K562 (cell line): ENCODE data around the gene NUDT22. TPM values are rescaled to one million over a fixed set of nuclear protein-coding genes. Genes with fewer than 3 reads are reported as not detected.

Experiments used
- ARID1B ChIP-seq: fragments of 450-650 bp; IDR thresholded peaks from 2 replicates; pipeline ENCODE4 v1.6.1; 2016; ENCODE audit warnings: antibody characterized with exemption, mild to moderate bottlenecking, inconsistent platforms
- ELF1 ChIP-seq: fragments of 200-800 bp; sonication (Bioruptor generic); IDR thresholded peaks from 2 replicates; pipeline ENCODE4 v1.6.1; 2016; ENCODE audit warnings: missing genetic modification characterization, missing compliant biosample characterization
- ETV6 ChIP-seq, 3 experiments: fragments of 150-350 bp in 1 of 3; sonication (generic) in 1 of 3; formaldehyde crosslinking in 1 of 3; IDR thresholded peaks; 2 replicates each; pipeline versions ENCODE4 v1.6.1 to v1.8.0; 2014 to 2022; ENCODE audit warnings: borderline replicate concordance in 2 of 3, low read depth in 2 of 3, antibody characterized with exemption in 1 of 3, low read length in 1 of 3, mild to moderate bottlenecking in 1 of 3, missing genetic modification reagents in 1 of 3
- KAT7 ChIP-seq: sonication (generic); formaldehyde crosslinking; IDR thresholded peaks from 2 replicates; pipeline ENCODE4 v1.8.0; 2022; ENCODE audit warnings: missing genetic modification reagents, mild to moderate bottlenecking, borderline replicate concordance
- KLF13 ChIP-seq: fragments of 450-650 bp; IDR thresholded peaks from 2 replicates; pipeline ENCODE4 v1.6.1; 2016; ENCODE audit warnings: missing genetic modification characterization, low read depth, mild to moderate bottlenecking, missing compliant biosample characterization, moderate library complexity, borderline replicate concordance
- L3MBTL2 ChIP-seq: fragments of 450-650 bp; IDR thresholded peaks from 2 replicates; pipeline ENCODE4 v1.6.1; 2016; ENCODE audit warnings: mild to moderate bottlenecking, moderate library complexity
- MAX ChIP-seq: sonication (generic); formaldehyde crosslinking; IDR thresholded peaks from 2 replicates; pipeline ENCODE4 v1.9.0; 2022; ENCODE audit warnings: mild to moderate bottlenecking, missing genetic modification reagents
- MED1 ChIP-seq: sonication (generic); formaldehyde crosslinking; IDR thresholded peaks from 2 replicates; pipeline ENCODE4 v1.8.1; 2023; ENCODE audit warnings: missing genetic modification reagents, borderline replicate concordance
- NEUROD1 ChIP-seq: fragments of 150-350 bp; IDR thresholded peaks from 2 replicates; pipeline ENCODE4 v1.6.1; 2014; ENCODE audit warnings: borderline replicate concordance, low read length, low read depth; ENCODE audit not compliant: partially characterized antibody
- SMARCA5 ChIP-seq: fragments of 450-650 bp; IDR thresholded peaks from 2 replicates; pipeline ENCODE4 v1.6.1; 2016
- SMARCB1 ChIP-seq: IDR thresholded peaks from 2 replicates; pipeline ENCODE4 v1.6.1; 2011; ENCODE audit warnings: improper control_type of control experiment, low read depth; ENCODE audit not compliant: insufficient read length
- SPI1 ChIP-seq: IDR thresholded peaks from 2 replicates; pipeline ENCODE4 v1.6.1; 2011; ENCODE audit warnings: low read depth, low read length, control low read depth, borderline replicate concordance
- TCF7L2 ChIP-seq: fragments of 150-350 bp; IDR thresholded peaks from 2 replicates; pipeline ENCODE4 v1.6.1; 2016; ENCODE audit warnings: low read depth, mild to moderate bottlenecking, low read length, moderate library complexity
- ZSCAN32 ChIP-seq: fragments of 450-650 bp; formaldehyde crosslinking; IDR thresholded peaks from 2 replicates; pipeline ENCODE4 v1.4.0; 2020; ENCODE audit warnings: mild to moderate bottlenecking, moderate library complexity
- polyA plus RNA-seq, 8 experiments: library from polyadenylated mRNA; depleted of rRNA in 4 of 8; stranded (reverse) in 5 of 8; unstranded in 3 of 8; fragments of >200 nt; fragmentation: Nextera tagmentation in 2 of 8; fragmentation: Illumina TruSeq in 1 of 8; extraction: Ambion mirVana in 2 of 8; extraction: Trizol in 1 of 8; gene quantifications; 2 replicates each; pipeline versions ENCODE4 v1.2.1 to v1.2.3, GENCODE V29; 2011 to 2014; ENCODE audit warnings: inconsistent platforms in 1 of 8, missing spikeins in 1 of 8
- total RNA-seq, 7 experiments: library from RNA; depleted of rRNA in 6 of 7; stranded (reverse); fragments of >200 nt in 6 of 7; fragmentation: Illumina TruSeq in 2 of 7; extraction: Trizol in 2 of 7; gene quantifications; 2 replicates each; pipeline versions ENCODE4 v1.2.1 to v1.2.3, GENCODE V29; 2011 to 2021; ENCODE audit warnings: low replicate concordance in 1 of 7
- TF ChIP-seq, protein P1 (sequence below), 2 experiments: fragments of 450-650 bp in 1 of 2; IDR thresholded peaks; 2 replicates each; pipeline ENCODE4 v1.6.1; 2011 to 2017; ENCODE audit warnings: low read depth in 2 of 2, antibody characterized with exemption in 1 of 2, borderline replicate concordance in 1 of 2, low read length in 1 of 2, mild to moderate bottlenecking in 1 of 2, mixed read lengths in 1 of 2; ENCODE audit not compliant: control insufficient read depth in 1 of 2
- TF ChIP-seq, protein P2 (sequence below): sonication (generic); formaldehyde crosslinking; IDR thresholded peaks from 2 replicates; pipeline ENCODE4 v1.8.0; 2022; ENCODE audit warnings: mild to moderate bottlenecking, missing genetic modification reagents, borderline replicate concordance
- TF ChIP-seq, protein P3 (sequence below): fragments of 450-650 bp; IDR thresholded peaks from one replicate; pipeline ENCODE4 v1.6.1; 2018; ENCODE audit warnings: mild to moderate bottlenecking, moderate library complexity; ENCODE audit not compliant: partially characterized antibody

The NUDT22 gene
- total and polyA plus RNA-seq, 9 of the 15 experiments (the other 6 are each of a cell fraction or from before 2014, with no cell fraction given), result 6.3 to 92.6 (median 37.4) TPM

DNA sequence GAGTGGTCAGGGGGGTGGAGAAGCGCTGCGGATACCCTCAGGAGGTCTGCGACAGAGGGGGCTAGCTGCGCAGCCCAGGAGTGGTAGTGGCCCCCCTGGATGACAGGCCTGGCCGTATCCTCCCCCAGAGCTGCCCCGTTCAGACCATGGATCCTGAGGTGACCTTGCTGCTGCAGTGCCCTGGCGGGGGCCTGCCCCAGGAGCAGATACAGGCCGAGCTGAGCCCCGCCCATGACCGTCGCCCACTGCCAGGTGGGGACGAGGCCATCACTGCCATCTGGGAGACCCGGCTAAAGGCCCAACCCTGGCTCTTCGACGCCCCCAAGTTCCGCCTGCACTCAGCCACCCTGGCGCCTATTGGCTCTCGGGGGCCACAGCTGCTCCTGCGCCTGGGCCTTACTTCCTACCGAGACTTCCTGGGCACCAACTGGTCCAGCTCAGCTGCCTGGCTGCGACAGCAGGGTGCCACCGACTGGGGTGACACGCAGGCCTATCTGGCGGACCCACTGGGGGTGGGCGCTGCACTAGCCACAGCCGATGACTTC, 505 bp downstream of the NUDT22 start (continued):
- TF ChIP-seq SPI1 (no peak), ELF1 (no peak), NEUROD1 (no peak), MAX (CRISPR knock-in tag) (0 out of 2 replicates have a peak, but pooled peaks have one; percentile 31), SMARCA5 (no peak), TCF7L2 (no peak), ETV6 (IDR thresholded peaks at IDR 0.05; ENCODE audit: borderline replicate concordance in 1 of 2, low read depth in 2 of 2, low read length in 1 of 2) (no peak), ETV6 (CRISPR knock-in tag; IDR thresholded peaks at IDR 0.05; ENCODE audit: borderline replicate concordance) (no peak), KAT7 (CRISPR knock-in tag) (no peak), MED1 (no peak), ARID1B (0 out of 2 replicates have a peak, but pooled peaks have one; percentile 11), SMARCB1 (no peak), KLF13 (tag) (no peak), ZSCAN32 (CRISPR knock-in tag) (no peak; the same call in 1 of the 2 replicates), L3MBTL2 (0 out of 2 replicates have a peak, but pooled peaks have one; percentile 49)
- TF ChIP-seq, protein P1, sequence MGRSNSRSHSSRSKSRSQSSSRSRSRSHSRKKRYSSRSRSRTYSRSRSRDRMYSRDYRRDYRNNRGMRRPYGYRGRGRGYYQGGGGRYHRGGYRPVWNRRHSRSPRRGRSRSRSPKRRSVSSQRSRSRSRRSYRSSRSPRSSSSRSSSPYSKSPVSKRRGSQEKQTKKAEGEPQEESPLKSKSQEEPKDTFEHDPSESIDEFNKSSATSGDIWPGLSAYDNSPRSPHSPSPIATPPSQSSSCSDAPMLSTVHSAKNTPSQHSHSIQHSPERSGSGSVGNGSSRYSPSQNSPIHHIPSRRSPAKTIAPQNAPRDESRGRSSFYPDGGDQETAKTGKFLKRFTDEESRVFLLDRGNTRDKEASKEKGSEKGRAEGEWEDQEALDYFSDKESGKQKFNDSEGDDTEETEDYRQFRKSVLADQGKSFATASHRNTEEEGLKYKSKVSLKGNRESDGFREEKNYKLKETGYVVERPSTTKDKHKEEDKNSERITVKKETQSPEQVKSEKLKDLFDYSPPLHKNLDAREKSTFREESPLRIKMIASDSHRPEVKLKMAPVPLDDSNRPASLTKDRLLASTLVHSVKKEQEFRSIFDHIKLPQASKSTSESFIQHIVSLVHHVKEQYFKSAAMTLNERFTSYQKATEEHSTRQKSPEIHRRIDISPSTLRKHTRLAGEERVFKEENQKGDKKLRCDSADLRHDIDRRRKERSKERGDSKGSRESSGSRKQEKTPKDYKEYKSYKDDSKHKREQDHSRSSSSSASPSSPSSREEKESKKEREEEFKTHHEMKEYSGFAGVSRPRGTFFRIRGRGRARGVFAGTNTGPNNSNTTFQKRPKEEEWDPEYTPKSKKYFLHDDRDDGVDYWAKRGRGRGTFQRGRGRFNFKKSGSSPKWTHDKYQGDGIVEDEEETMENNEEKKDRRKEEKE (IDR thresholded peaks at IDR 0.05; ENCODE audit: borderline replicate concordance in 1 of 2, control insufficient read depth in 1 of 2, low read depth in 2 of 2, low read length in 1 of 2), result no peak
- TF ChIP-seq, protein P2, sequence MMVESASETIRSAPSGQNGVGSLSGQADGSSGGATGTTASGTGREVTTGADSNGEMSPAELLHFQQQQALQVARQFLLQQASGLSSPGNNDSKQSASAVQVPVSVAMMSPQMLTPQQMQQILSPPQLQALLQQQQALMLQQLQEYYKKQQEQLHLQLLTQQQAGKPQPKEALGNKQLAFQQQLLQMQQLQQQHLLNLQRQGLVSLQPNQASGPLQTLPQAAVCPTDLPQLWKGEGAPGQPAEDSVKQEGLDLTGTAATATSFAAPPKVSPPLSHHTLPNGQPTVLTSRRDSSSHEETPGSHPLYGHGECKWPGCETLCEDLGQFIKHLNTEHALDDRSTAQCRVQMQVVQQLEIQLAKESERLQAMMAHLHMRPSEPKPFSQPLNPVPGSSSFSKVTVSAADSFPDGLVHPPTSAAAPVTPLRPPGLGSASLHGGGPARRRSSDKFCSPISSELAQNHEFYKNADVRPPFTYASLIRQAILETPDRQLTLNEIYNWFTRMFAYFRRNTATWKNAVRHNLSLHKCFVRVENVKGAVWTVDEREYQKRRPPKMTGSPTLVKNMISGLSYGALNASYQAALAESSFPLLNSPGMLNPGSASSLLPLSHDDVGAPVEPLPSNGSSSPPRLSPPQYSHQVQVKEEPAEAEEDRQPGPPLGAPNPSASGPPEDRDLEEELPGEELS (CRISPR knock-in tag), result 0 out of 2 replicates have a peak, but pooled peaks have one; percentile 16
- TF ChIP-seq, protein P3, sequence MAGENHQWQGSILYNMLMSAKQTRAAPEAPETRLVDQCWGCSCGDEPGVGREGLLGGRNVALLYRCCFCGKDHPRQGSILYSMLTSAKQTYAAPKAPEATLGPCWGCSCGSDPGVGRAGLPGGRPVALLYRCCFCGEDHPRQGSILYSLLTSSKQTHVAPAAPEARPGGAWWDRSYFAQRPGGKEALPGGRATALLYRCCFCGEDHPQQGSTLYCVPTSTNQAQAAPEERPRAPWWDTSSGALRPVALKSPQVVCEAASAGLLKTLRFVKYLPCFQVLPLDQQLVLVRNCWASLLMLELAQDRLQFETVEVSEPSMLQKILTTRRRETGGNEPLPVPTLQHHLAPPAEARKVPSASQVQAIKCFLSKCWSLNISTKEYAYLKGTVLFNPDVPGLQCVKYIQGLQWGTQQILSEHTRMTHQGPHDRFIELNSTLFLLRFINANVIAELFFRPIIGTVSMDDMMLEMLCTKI, result no peak
